HG02970 (cell line): ENCODE data around the gene CADPS.
"Not testable (repeated sequence)": the region's sequence is repeated elsewhere in the genome, so short reads cannot be mapped to it uniquely, and the experiment has no call there.

Source experiments
- ATAC-seq: cut with Tn5 transposase; IDR thresholded peaks from one replicate; pipeline ENCODE4 v1.9.1; 2021; ENCODE audit warnings: mild to moderate bottlenecking, moderate library complexity, moderate number of reproducible peaks; ENCODE audit not compliant: unreplicated experiment, low FRiP score

CADPS gene

GRCh38 chr3:62604751-62605351, 270.4 kb downstream of the CADPS start:
- ATAC-seq, result no peak

GRCh38 chr3:62604298-62604697, 270.9 kb downstream of the CADPS start:
- ATAC-seq, result no peak

DNA sequence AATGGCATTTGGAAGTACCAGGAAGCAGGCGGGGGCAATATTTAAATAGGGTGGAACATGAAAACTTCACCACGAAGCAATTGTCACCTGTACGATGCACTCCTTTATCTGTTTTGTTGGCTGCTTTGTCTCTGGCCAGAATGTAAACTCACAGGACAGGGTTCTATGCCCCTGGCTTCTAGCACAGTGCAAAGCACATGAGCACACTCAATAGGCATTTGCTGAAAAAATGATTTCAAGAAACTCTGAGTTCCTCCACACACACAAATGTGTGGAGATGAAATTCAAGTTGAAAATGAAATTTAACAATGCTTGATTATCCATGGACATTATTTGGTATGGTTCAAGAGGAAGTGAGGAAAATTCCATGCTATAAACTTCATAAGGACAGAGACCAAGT, 272.2 kb downstream of the CADPS start:
- no peak for ATAC-seq

DNA sequence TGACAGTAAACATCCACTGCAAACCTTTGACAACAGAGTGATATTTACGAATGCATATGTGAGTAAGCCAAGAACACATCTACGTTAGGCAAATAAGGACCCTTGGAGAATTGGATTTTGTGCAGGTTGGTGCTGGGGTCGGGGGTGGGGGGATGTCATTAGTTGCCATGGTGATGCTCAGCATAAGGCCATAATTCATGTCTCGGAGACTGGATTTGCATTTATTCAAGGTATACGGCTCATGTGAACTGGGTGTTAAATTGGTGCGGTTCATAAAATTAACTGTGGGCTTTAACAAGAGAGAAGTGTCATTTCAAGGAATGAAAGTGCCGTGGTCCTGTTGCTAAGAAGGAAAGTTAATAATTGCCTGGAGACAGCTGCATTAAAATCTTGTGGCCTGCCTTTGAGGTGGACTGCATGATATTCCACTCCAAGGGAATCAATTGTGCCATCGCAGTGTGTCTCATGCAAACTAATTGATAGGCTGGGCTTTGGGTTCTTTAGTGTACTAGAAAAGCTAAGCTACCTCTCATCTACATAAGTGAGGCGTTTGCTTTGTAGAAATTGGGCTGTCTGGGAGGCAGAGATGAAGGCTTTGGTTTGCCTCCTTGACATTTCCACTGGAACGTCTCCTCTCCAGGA, 273.0 kb downstream of the CADPS start:
- ATAC-seq, result no peak

DNA sequence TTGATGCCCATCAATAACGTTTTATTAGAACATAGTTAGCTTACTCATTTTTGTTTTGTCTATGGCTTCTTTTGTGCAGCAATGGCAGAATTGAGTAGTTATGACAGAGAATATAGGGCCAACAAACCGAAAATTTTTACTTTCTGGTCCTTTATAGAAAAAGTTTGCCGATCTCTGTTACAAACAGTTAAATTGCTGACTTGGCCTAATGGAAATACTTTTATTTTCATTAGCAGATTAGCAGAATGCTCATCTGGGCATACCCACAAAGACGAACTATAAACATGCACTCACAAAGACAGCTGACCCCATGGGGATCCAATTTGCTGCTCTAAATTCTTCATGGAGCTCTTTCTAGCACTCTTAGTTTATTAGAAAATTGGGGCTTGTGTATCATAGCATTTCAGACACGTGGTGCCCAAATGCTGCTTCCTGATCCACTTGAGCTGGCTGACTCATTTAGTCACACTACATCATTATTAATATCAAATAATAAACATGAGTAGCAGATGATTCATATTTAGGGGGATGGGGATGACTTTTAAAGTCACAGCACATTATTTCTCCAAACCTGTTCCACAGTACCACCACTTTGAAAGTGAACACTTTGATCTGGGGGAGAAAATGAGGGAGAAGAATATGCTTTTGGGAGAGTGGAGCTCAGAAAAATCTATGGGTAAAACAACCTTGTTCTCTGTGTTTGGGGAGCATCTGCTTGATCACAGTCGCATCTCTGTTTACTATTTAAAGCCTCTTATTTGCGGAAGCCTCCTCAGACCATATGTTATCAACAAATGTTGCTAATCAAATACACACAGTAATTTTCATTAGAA, 273.8 kb downstream of the CADPS start:
- ATAC-seq, result no peak

GRCh38 chr3:62600033-62600432, 275.2 kb downstream of the CADPS start:
- no peak for ATAC-seq

DNA sequence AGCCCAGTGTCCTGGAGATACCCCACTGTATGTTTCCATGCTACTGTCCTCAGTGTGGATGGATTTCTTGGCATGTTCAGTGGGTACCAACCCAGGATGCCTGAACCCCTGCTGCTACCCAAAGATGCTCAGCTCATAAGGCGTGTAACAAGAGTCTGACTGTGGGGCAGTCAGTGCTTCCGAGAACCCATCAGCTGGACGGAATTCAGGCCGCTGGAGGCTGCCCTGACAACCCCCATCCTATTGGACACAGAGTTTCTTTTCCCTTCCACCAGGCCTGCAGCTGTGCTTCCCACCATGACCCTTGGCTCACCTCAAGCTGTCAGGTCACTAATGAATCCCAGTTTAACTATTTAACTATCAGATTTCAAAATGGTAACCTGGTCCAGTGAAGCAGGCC, 277.7 kb downstream of the CADPS start:
- no peak for ATAC-seq

GRCh38 chr3:62592408-62592807, 282.8 kb downstream of the CADPS start:
- ATAC-seq, result no peak

GRCh38 chr3:62589078-62589477, 286.1 kb downstream of the CADPS start:
- ATAC-seq, result no peak

DNA sequence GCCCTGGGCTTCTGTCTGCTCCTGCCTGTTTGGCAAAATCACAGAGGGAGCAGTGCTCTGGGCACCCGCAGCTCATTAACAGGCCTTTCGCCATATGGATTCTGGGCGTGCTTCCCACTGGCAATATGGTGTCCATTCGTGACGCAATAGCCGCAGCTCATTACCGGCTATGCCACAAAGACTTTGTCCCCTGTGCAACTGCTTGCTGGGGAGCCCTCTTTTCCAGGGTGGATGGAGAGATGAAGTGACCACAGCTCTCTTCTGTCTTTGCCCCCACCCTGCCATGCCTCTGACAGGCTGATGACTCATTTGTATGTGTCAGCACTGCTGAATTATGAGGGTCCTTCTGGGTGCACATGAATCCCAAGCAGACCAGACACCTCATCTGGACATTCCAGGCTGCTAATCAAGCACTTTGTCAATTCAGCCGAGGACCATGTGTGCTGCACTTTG, 287.6 kb downstream of the CADPS start:
- ATAC-seq, result no peak

GRCh38 chr3:62587169-62587568, 288.0 kb downstream of the CADPS start:
- no peak for ATAC-seq

DNA sequence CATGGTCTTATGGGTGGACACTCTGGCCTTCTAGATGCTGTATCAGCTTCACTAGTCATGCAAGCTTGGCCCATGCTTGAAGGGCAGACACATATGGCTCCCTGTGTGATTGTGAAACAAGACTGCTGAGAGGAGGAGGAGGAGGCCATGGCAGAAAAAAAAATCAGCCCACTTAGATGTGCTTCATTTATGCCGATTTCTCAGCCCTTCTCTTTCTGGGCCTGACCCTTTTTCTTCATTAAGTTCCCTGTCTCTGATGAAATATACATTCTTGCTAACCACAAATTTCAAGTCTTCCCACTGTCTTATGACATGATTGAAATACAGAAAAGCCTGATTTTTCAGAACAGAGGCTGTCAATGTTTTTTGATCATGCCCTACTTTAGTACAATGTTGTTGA, 288.9 kb downstream of the CADPS start:
- ATAC-seq, result no peak

DNA sequence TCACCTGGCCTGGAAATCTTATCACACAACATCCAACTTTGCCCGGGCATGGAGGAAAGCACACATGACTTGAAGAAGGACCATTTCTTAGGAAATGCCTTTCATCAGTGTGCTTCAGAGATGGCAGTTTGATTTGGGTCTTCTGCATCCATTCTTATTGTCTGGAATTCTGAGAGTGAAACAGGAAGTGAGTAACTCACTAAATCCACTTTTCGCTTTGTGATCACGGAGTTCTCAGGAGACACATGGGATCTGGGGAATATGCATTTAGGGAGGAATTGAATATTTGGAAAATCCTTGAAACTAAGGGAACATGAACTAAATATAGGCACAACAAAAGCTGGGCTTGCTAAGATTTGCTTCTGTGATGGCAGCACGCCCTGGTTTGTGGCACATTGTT, 289.4 kb downstream of the CADPS start:
- ATAC-seq, result no peak

GRCh38 chr3:62584636-62585035, 290.6 kb downstream of the CADPS start:
- ATAC-seq, result no peak

GRCh38 chr3:62582495-62583172, 292.6 kb downstream of the CADPS start:
- ATAC-seq, result no peak

- not testable (repeated sequence) for ATAC-seq
Measured at GRCh38 chr3:62580485-62580884, 294.7 kb downstream of the CADPS start.

GRCh38 chr3:62577153-62577552, 298.1 kb downstream of the CADPS start:
- ATAC-seq, result no peak

- ATAC-seq, result no peak
Measured at GRCh38 chr3:62574266-62574898, 300.8 kb downstream of the CADPS start.

DNA sequence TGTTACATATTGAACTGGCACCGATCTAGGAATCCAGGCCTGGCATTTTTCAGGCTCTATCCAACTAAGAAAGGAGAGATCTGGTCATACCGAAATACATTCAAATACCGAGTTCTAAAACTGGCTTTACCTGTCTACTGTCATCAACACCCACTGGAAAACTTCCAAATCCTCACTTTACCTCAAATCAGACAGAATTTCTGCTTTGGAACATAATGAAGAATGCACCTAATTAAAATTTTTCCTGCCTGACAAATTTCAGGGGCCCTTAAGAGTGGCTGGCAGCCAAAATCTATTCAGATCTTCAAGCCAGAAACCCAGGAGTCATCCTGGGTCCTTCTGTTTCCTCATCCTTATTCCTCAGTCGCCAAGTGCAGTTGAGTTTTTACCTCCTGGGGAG, 303.3 kb downstream of the CADPS start:
- ATAC-seq, result no peak

GRCh38 chr3:62570888-62571287, 304.3 kb downstream of the CADPS start:
- no peak for ATAC-seq

- no peak for ATAC-seq
Measured at GRCh38 chr3:62569609-62570008, 305.6 kb downstream of the CADPS start.
